Natural killer cell (primary cell): ENCODE results near the gene RANBP9. TPM values are rescaled to one million over a fixed set of nuclear protein-coding genes. Genes with fewer than 3 reads are reported as not detected.

Experiments used
- ATAC-seq, 3 donors: fragments of 150-1000 bp in 2 of 3; fragments of 200-7000 bp in 1 of 3; cut with Tn5 transposase; 1 replicate in 1 of 3; 2 replicates in 2 of 3; pipeline ENCODE4 v1.10.0; 2021; ENCODE audit warnings: mild to moderate bottlenecking in 2 of 3, moderate library complexity in 2 of 3
- DNase-seq, 2 donors: peaks; one replicate each; pipeline versions ENCODE4 v3.0.0 to v3.0.0-alpha.2; 2013 to 2021; ENCODE audit warnings: mixed read lengths in 1 of 2
- H3K27ac ChIP-seq: one replicate; pipeline ENCODE4 v1.5.1; 2013; ENCODE audit warnings: mild to moderate bottlenecking, low read length
- H3K27me3 ChIP-seq: one replicate; pipeline ENCODE4 v1.6.1; 2013; ENCODE audit warnings: low read length; ENCODE audit not compliant: control insufficient read depth, insufficient read depth
- H3K36me3 ChIP-seq: one replicate; pipeline ENCODE4 v1.6.1; 2013; ENCODE audit warnings: low read length; ENCODE audit not compliant: control insufficient read depth, insufficient read depth
- H3K4me1 ChIP-seq: one replicate; pipeline ENCODE4 v1.6.1; 2013; ENCODE audit warnings: low read length; ENCODE audit not compliant: control insufficient read depth, insufficient read depth
- H3K4me3 ChIP-seq: one replicate; pipeline ENCODE4 v1.5.1; 2013; ENCODE audit warnings: low read length
- H3K9me3 ChIP-seq: one replicate; pipeline ENCODE4 v1.6.1; 2013; ENCODE audit warnings: low read length; ENCODE audit not compliant: control insufficient read depth, insufficient read depth
- H3K27ac Mint-ChIP-seq, 2 donors: one replicate each; pipeline ENCODE4 v1.8.0; 2022; ENCODE audit warnings: mild to moderate bottlenecking in 2 of 2, mixed read lengths in 2 of 2, moderate library complexity in 1 of 2
- H3K27me3 Mint-ChIP-seq, 2 donors: one replicate each; pipeline ENCODE4 v1.8.0; 2022; ENCODE audit warnings: low read depth in 2 of 2, mixed read lengths in 2 of 2
- H3K36me3 Mint-ChIP-seq: one replicate; pipeline ENCODE4 v1.8.0; 2022; ENCODE audit warnings: mixed read lengths
- H3K4me1 Mint-ChIP-seq, 2 donors: one replicate each; pipeline ENCODE4 v1.8.0; 2022; ENCODE audit warnings: mixed read lengths in 2 of 2
- H3K4me3 Mint-ChIP-seq: one replicate; pipeline ENCODE4 v1.8.0; 2022; ENCODE audit warnings: mild to moderate bottlenecking, moderate library complexity, mixed read lengths
- H3K9me3 Mint-ChIP-seq, 2 donors: one replicate each; pipeline ENCODE4 v1.8.0; 2022; ENCODE audit warnings: mixed read lengths in 2 of 2
- CTCF ChIP-seq: fragments of 200-600 bp; IDR thresholded peaks from one replicate; pipeline ENCODE4 v1.8.0; 2022; ENCODE audit warnings: antibody characterized with exemption
- WGBS: methylation state at CpG from one replicate; pipeline ENCODE4 v1.1.7; 2013; ENCODE audit warnings: missing lambda C conversion rate; ENCODE audit not compliant: insufficient coverage; 5-methylcytosine and 5-hydroxymethylcytosine counted together
- intact Hi-C: fragments of 100-400 bp; cut with micrococcal nuclease; formaldehyde crosslinking; loops from one replicate; pipeline ENCODE4 v1.14.2; 2022
- total RNA-seq, 4 donors: library from RNA; stranded (reverse); fragments of 120-200 nt in 1 of 4; gene quantifications; one replicate each; pipeline versions ENCODE4 v1.2.3 to v1.2.4, GENCODE V29; 2013 to 2022

Gene RANBP9
- total RNA-seq, 3 donors from 2014 or later (not counting 1 experiment from before 2014, with no cell fraction given), result 52.2 to 62.5 (median 57.6) TPM

GRCh38 chr6:13681305-13682061, 30.2 kb downstream of the RANBP9 start:
- Mint-ChIP-seq H3K36me3 (peaks cover 5% of the 10 kb centered on the region), H3K4me1 (peaks cover 52 to 54% of the 10 kb centered on the region in 2 donors), H3K9me3 (peaks cover 3% of the 10 kb centered on the region in 2 donors), H3K27ac (peak overlapping the region; percentile 91 to 93), H3K27me3 (no peaks in the 10 kb centered on the region), H3K4me3 (peak overlapping the region; percentile 83)
- no peak overlapping the region for H3K4me3 ChIP-seq
- H3K27ac ChIP-seq, result peak overlapping the region; percentile 61
- H3K27me3 ChIP-seq, result no peaks in the 10 kb centered on the region
- intact Hi-C loops, result no loop called here
- TF ChIP-seq CTCF, result no peak
- H3K9me3 ChIP-seq, result peaks cover 2% of the 10 kb centered on the region
- DNase-seq, result peak in 1 of 2 donors; percentile 72
- WGBS, result 73% methylated on average over 2 of the region's 7 CpGs
- peaks cover 3% of the 10 kb centered on the region for H3K36me3 ChIP-seq
- peak; percentile 54 to 73 (median 69) for ATAC-seq
- H3K4me1 ChIP-seq, result peaks cover 15% of the 10 kb centered on the region

- Mint-ChIP-seq H3K27ac (peak overlapping the region; percentile 91 to 93), H3K36me3 (peaks cover 7% of the 10 kb centered on the region), H3K4me1 (peaks cover 52 to 54% of the 10 kb centered on the region in 2 donors), H3K9me3 (peaks cover 3% of the 10 kb centered on the region in 2 donors), H3K4me3 (peak overlapping the region; percentile 55), H3K27me3 (no peaks in the 10 kb centered on the region)
- Histone ChIP-seq H3K27ac (no peak overlapping the region), H3K9me3 (peaks cover 2% of the 10 kb centered on the region), H3K27me3 (no peaks in the 10 kb centered on the region), H3K36me3 (peaks cover 3% of the 10 kb centered on the region), H3K4me1 (peaks cover 15% of the 10 kb centered on the region), H3K4me3 (no peak overlapping the region)
- ATAC-seq, result no peak
- intact Hi-C loops, result no loop called here
- DNase-seq, result no peak
- no peak for TF ChIP-seq CTCF
- 100% methylated on average over 4 of the region's 6 CpGs for WGBS
Observed at GRCh38 chr6:13680448-13680968, 31.1 kb downstream of the RANBP9 start.

- Mint-ChIP-seq H3K4me1 (peaks cover 55 to 57% of the 10 kb centered on the region in 2 donors), H3K4me3 (peak overlapping the region; percentile 55), H3K27me3 (no peaks in the 10 kb centered on the region), H3K36me3 (peaks cover 7% of the 10 kb centered on the region), H3K27ac (peak overlapping the region; percentile 91 to 93), H3K9me3 (peaks cover 3% of the 10 kb centered on the region in 2 donors)
- no peaks in the 10 kb centered on the region for H3K27me3 ChIP-seq
- no peak overlapping the region for H3K27ac ChIP-seq
- peaks cover 15% of the 10 kb centered on the region for H3K4me1 ChIP-seq
- ATAC-seq (no peak), DNase-seq (no peak)
- H3K4me3 ChIP-seq, result no peak overlapping the region
- intact Hi-C loops, result no loop called here
- WGBS, result 100% methylated on average over 1 of the region's 2 CpGs
- H3K9me3 ChIP-seq, result peaks cover 2% of the 10 kb centered on the region
- no peak for TF ChIP-seq CTCF
- peaks cover 3% of the 10 kb centered on the region for H3K36me3 ChIP-seq
Observed at GRCh38 chr6:13679996-13680395, 31.6 kb downstream of the RANBP9 start.
